SK-N-SH (cell line): ENCODE measurements around the gene FAM221B. TPM values are rescaled to one million over a fixed set of nuclear protein-coding genes. Genes with fewer than 3 reads are reported as not detected.

ENCODE experiments used
- CTCF ChIA-PET: fragments of 300-600, 350-600 bp; formaldehyde crosslinking; extraction: SDS; loops from one replicate; lab custom pipeline; 2021; lab: Yijun Ruan, JAX
- POLR2A ChIA-PET: fragments of 350-600 bp; sonication (Branson Sonifier 250); formaldehyde crosslinking; extraction: SDS; loops from one replicate; lab custom pipeline; 2020; ENCODE audit warnings: antibody characterized with exemption, inconsistent platforms; lab: Yijun Ruan, JAX
- DNase-seq: peaks from one replicate; pipeline ENCODE4 v3.0.0; 2012
- H2AFZ ChIP-seq: fragments of 200-600 bp; sonication (generic); 2 replicates; pipeline ENCODE4 v1.8.1; 2016; ENCODE audit warnings: antibody characterized with exemption, mild to moderate bottlenecking, low read depth
- H3F3A ChIP-seq: fragments of 200-600 bp; sonication (generic); replicated peaks from 2 replicates; pipeline ENCODE3; 2016; ENCODE audit warnings: antibody characterized with exemption, mild to moderate bottlenecking; ENCODE audit not compliant: insufficient read depth
- H3K27ac ChIP-seq, 2 experiments: fragments of 200-500 bp in 1 of 2; fragments of 200-600 bp in 1 of 2; sonication (Bioruptor generic) in 1 of 2; sonication (generic), shearing (Covaris generic) in 1 of 2; 2 replicates each; pipeline versions ENCODE4 v1.5.1 to v1.6.1; 2014 to 2016; ENCODE audit warnings: low read depth in 2 of 2, inconsistent platforms in 1 of 2, low read length in 1 of 2, mild to moderate bottlenecking in 1 of 2, mixed read lengths in 1 of 2
- H3K27me3 ChIP-seq: fragments of 200-600 bp; sonication (generic), shearing (Covaris generic); 2 replicates; pipeline ENCODE4 v1.6.1; 2016; ENCODE audit warnings: mixed run types; ENCODE audit not compliant: insufficient read depth
- H3K36me3 ChIP-seq, 2 experiments: fragments of 200-500 bp in 1 of 2; fragments of 200-600 bp in 1 of 2; sonication (Bioruptor generic) in 1 of 2; sonication (generic) in 1 of 2; replicated peaks in 1 of 2; 2 replicates each; pipeline versions ENCODE3 to v1.5.1; 2014 to 2016; ENCODE audit warnings: low read length in 1 of 2, mild to moderate bottlenecking in 1 of 2; ENCODE audit not compliant: insufficient read depth in 2 of 2, control insufficient read depth in 1 of 2
- H3K4me1 ChIP-seq, 2 experiments: fragments of 200-500 bp in 1 of 2; fragments of 200-600 bp in 1 of 2; sonication (Bioruptor generic) in 1 of 2; sonication (generic), shearing (Covaris generic) in 1 of 2; 2 replicates each; pipeline versions ENCODE4 v1.5.1 to v1.6.1; 2014 to 2016; ENCODE audit warnings: low read depth in 1 of 2, low read length in 1 of 2, mixed run types in 1 of 2; ENCODE audit not compliant: insufficient read depth in 2 of 2, control insufficient read depth in 1 of 2
- H3K4me2 ChIP-seq: fragments of 200-600 bp; sonication (generic), shearing (Covaris generic); 2 replicates; pipeline ENCODE4 v1.6.1; 2017; ENCODE audit warnings: mixed run types
- H3K4me3 ChIP-seq, 2 experiments: fragments of 200-500 bp in 1 of 2; fragments of 200-600 bp in 1 of 2; sonication (Bioruptor generic) in 1 of 2; sonication (generic), shearing (Covaris generic) in 1 of 2; 2 replicates each; pipeline versions ENCODE4 v1.5.1 to v1.8.1; 2014 to 2016; ENCODE audit warnings: low read depth in 2 of 2, inconsistent platforms in 1 of 2, low read length in 1 of 2, mild to moderate bottlenecking in 1 of 2, mixed read lengths in 1 of 2, moderate library complexity in 1 of 2
- H3K79me2 ChIP-seq: fragments of 200-600 bp; sonication (generic); 2 replicates; pipeline ENCODE4 v1.8.1; 2017; ENCODE audit warnings: mild to moderate bottlenecking; ENCODE audit not compliant: insufficient read depth
- H3K9ac ChIP-seq: fragments of 200-600 bp; sonication (generic); 2 replicates; pipeline ENCODE4 v1.6.1; 2017; ENCODE audit warnings: mixed run types
- H3K9me2 ChIP-seq: fragments of 200-600 bp; sonication (generic); 2 replicates; pipeline ENCODE4 v1.6.1; 2017; ENCODE audit warnings: mixed run types
- H3K9me3 ChIP-seq: fragments of 200-600 bp; sonication (generic); 2 replicates; pipeline ENCODE4 v1.6.1; 2017; ENCODE audit warnings: mixed run types, mild to moderate bottlenecking, moderate library complexity
- H4K20me1 ChIP-seq: fragments of 200-600 bp; sonication (generic); 2 replicates; pipeline ENCODE4 v1.6.1; 2017; ENCODE audit warnings: mild to moderate bottlenecking, mixed run types; ENCODE audit not compliant: insufficient read depth
- EP300 ChIP-seq, 2 experiments: IDR thresholded peaks; 2 replicates each; pipeline versions ENCODE4 v1.4.0 to v1.6.1; 2012; ENCODE audit warnings: borderline replicate concordance in 1 of 2, low read depth in 1 of 2, low read length in 1 of 2
- GATA2 ChIP-seq: sonication (generic); formaldehyde crosslinking; IDR thresholded peaks from 2 replicates; pipeline ENCODE4 v1.5.0; 2020; ENCODE audit warnings: mild to moderate bottlenecking, missing genetic modification reagents
- IRF3 ChIP-seq: fragments of 150-350 bp; IDR thresholded peaks from 2 replicates; pipeline ENCODE4 v1.6.1; 2016; ENCODE audit warnings: mild to moderate bottlenecking, low read depth, low read length
- MEF2A ChIP-seq: IDR thresholded peaks from 2 replicates; pipeline ENCODE4 v1.4.0; 2012; ENCODE audit warnings: low read depth, borderline replicate concordance
- NFIC ChIP-seq: IDR thresholded peaks from 2 replicates; pipeline ENCODE4 v1.4.0; 2012; ENCODE audit warnings: borderline replicate concordance
- RAD21 ChIP-seq: IDR thresholded peaks from 2 replicates; pipeline ENCODE4 v1.6.1; 2012; ENCODE audit warnings: mild to moderate bottlenecking, low read length
- RCOR1 ChIP-seq: fragments of 150-350 bp; IDR thresholded peaks from 2 replicates; pipeline ENCODE4 v1.6.1; 2017; ENCODE audit warnings: antibody characterized with exemption, low read length
- REST ChIP-seq: IDR thresholded peaks from 2 replicates; pipeline ENCODE4 v1.6.1; 2012; ENCODE audit warnings: mild to moderate bottlenecking, low read depth, low read length, moderate library complexity
- SIN3A ChIP-seq: IDR thresholded peaks from 2 replicates; pipeline ENCODE4 v1.6.1; 2012; ENCODE audit warnings: low read depth, mild to moderate bottlenecking, low read length, moderate library complexity, borderline replicate concordance
- ZBTB33 ChIP-seq: IDR thresholded peaks from 2 replicates; pipeline ENCODE4 v1.4.0; 2012; ENCODE audit warnings: low read depth, borderline replicate concordance
- WGBS: methylation state at CpG from one replicate; pipeline ENCODE4 v1.1.6; 2017; ENCODE audit warnings: low lambda C conversion rate; 5-methylcytosine and 5-hydroxymethylcytosine counted together
- polyA plus RNA-seq, 3 experiments: library from polyadenylated mRNA; depleted of rRNA; stranded (reverse); fragments of >200 nt; gene quantifications; 2 replicates each; pipeline ENCODE4 v1.2.3, GENCODE V29; 2012

Gene FAM221B
- polyA plus RNA-seq, 1 of the 3 experiments (the other 2 are of a cell fraction), result not detected

- Histone ChIP-seq H3K79me2 (peaks cover 8% of the 10 kb centered on the region; the same call in 1 of the 2 replicates), H3K4me2 (no peak overlapping the region), H3K27ac (no peak overlapping the region), H3K9me3 (no peaks in the 10 kb centered on the region), H2AFZ (no peak overlapping the region), H4K20me1 (no peaks in the 10 kb centered on the region), H3F3A (peaks cover 19% of the 10 kb centered on the region), H3K4me1 (peaks cover 7 to 30% of the 10 kb centered on the region in 2 experiments; a peak in 3 of 4 replicates), H3K27me3 (no peaks in the 10 kb centered on the region), H3K36me3 (peaks cover 0 to 29% of the 10 kb centered on the region in 2 experiments), H3K9me2 (no peaks in the 10 kb centered on the region), H3K9ac (no peak overlapping the region), H3K4me3 (no peak overlapping the region)
- ChIA-PET CTCF (interaction anchor here (5.6 kb wide), 1 partner anchor 21 kb away, joined by 44 read pairs; no protein-coding TSS in a partner anchor), POLR2A (no interaction called here)
- 94% methylated on average over 6 of the region's 7 CpGs for WGBS
- DNase-seq, result no peak
- TF ChIP-seq REST (no peak), SIN3A (no peak), IRF3 (no peak)
Measured at GRCh38 chr9:35810122-35810521, 18.4 kb downstream of the FAM221B start.

GRCh38 chr9:35808433-35808832 is 20.1 kb downstream of the FAM221B start:
- H3K9ac ChIP-seq, result no peak overlapping the region
- TF ChIP-seq MEF2A, result no peak
- TF ChIP-seq ZBTB33, result no peak
- TF ChIP-seq GATA2 (CRISPR knock-in tag), result no peak
- no peak for TF ChIP-seq RAD21
- no peak for TF ChIP-seq EP300 (IDR thresholded peaks at IDR 0.05; ENCODE audit: borderline replicate concordance in 1 of 2, low read depth in 1 of 2, low read length in 1 of 2)
- no peak for TF ChIP-seq RCOR1
- no peak for TF ChIP-seq NFIC
- TF ChIP-seq, all 33 proteins: peak for 0
- H3F3A ChIP-seq, result peaks cover 11% of the 10 kb centered on the region
- DNase-seq, result no peak
- no peaks in the 10 kb centered on the region for H3K79me2 ChIP-seq
- H3K27ac ChIP-seq, result no peak overlapping the region
- H2AFZ ChIP-seq, result no peak overlapping the region
- no peak overlapping the region for H3K4me3 ChIP-seq
- POLR2A ChIA-PET, result no interaction called here
- H3K9me2 ChIP-seq, result no peaks in the 10 kb centered on the region
- CTCF ChIA-PET, result interaction anchor here (1.1 to 2.6 kb wide), 2 partner anchors 18 to 74 kb away, joined by 3 to 14 read pairs; no protein-coding TSS in a partner anchor
- H3K27me3 ChIP-seq, result no peaks in the 10 kb centered on the region
- H3K4me1 ChIP-seq, result peaks cover 0 to 21% of the 10 kb centered on the region in 2 experiments; a peak in 2 of 4 replicates
- H3K4me2 ChIP-seq, result no peak overlapping the region
- H3K36me3 ChIP-seq, result peaks cover 0 to 31% of the 10 kb centered on the region in 2 experiments
- H4K20me1 ChIP-seq, result no peaks in the 10 kb centered on the region
- 88% methylated on average over 9 of the region's 9 CpGs for WGBS
- no peaks in the 10 kb centered on the region for H3K9me3 ChIP-seq
